Measurements from ENCODE around the gene FRS2.
"Not testable (repeated sequence)": the region's sequence is repeated elsewhere in the genome, so short reads cannot be mapped to it uniquely, and the experiment has no call there.

Gene FRS2, protein sequence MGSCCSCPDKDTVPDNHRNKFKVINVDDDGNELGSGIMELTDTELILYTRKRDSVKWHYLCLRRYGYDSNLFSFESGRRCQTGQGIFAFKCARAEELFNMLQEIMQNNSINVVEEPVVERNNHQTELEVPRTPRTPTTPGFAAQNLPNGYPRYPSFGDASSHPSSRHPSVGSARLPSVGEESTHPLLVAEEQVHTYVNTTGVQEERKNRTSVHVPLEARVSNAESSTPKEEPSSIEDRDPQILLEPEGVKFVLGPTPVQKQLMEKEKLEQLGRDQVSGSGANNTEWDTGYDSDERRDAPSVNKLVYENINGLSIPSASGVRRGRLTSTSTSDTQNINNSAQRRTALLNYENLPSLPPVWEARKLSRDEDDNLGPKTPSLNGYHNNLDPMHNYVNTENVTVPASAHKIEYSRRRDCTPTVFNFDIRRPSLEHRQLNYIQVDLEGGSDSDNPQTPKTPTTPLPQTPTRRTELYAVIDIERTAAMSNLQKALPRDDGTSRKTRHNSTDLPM

DNA sequence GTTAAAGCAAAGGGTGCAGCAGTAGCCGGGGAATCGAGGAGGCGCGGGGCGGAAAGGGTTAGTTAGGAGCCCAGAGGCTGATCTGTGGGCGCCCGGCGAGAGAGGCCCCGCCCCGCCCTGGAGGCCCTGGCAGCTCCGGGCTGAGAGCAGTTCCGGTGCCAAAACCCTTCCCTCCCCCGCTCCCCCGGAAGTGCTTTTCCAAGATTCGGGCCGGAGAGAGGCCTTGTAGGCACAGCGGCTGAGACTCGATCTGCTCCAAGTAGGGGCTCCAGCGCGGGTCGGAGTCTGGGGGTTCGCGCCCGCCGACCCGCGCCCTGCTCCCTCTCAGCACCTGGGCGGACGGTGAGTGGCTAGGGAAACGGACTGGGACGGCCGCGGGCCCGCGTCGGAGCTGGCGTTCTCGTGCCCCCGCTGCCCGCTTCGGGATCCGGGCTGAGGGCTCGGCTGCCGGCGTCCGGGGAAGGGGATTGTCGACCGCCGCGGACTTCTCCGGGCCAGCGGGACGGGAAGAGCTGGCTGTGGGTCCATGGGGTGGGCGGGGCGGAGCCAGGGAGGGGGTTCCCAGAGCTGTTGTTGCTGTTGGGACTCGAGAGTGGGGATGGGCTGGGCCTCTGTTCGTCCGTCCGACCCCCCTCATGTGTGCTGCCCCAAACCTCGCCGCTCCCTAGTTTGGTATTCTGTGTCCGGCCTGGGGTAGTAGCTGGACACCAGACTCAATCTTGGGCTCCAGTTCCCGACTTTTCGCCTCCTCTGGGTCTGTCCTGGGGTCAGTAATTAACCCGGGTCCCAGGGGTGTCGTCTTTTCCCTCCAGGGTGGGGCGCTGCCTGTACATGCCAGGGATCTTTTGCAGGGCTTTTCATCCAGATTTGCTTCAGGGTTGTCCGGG, at the start of gene FRS2:
Gene FRS2 (plus strand): TSS at position 200 of the 887 bp plus-strand sequence. CDS start 98,643 bp downstream, outside the sequence.
- DNase-seq, result no peak

DNA sequence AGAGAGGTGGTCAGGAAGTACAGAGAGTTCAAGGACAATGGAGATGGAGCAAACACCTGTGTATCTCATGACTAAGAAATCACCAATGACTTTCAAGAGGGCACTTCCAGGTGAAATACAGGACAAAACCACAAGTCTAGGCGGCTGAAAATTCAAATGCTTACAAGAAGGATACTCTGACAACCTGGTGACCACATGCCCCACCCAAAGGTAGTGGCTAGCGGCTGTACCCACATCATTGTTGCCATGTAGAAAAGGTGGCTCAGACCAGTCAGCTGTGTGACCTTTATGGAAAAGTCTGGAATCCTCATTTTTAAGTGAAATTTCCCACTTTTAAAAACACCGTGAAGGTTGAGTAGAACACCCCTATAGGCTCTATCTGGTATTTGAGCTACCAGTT, 48.6 kb upstream of the FRS2 start:
- no peak for DNase-seq

DNA sequence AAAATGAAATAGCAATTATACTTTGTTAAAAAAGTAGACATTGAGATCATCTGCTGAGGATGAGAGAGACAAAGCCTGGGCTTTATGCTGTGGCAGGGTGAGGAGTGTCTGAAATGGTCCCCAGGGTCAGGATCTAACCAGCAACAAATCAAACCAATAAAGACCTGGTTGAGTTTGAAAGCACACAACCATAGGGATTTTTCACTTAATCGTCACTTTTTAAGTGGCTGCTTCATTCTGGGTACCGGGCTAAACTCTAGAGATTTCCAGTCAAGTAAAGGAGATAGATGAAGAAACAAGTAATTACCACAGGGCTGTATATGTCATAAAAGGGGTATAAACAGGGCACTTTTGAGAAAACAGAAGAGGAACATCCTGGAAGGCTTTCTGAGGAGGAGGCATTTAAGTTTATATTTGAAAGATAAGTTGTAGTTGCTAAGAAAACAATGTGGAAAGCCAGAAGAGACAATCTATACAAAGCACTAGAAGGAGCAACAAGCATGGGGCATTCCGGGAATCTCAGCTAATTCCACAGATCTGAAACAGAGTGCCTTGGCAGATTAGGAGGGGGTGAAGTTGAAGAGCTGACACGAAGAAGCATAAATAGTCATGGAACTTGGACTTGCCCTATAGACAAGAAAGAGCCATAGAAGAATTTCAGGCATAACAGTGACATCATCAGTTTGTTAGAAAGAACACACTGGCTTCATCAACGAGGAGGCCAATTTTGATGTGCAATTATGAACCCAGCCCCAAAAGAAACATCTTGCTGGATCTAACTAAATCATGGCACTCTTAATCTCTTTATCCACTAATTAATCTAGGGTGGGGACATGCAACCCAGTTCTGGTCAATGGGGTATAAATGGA, 46.9 kb upstream of the FRS2 start:
- no peak for DNase-seq

DNA sequence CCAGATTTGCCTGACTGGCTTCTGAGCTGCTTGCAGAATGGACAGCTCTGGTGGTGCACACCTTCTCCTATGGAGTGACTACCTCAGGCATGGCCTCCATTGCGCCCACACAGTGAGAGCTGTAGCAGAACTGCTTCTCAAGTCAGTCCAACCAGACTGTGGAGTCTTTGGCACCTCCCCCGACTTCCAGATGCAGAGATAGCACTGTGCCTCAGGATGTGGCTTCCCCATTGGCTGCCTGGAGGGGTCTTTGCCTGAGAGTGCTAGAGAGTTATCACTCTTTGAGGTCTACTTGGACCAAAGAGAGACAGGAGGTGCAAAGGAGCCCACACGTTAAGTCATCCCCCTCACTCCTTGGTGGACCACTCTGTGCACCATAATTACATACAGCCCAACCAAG, 44.8 kb upstream of the FRS2 start:
- no peak for DNase-seq

DNA sequence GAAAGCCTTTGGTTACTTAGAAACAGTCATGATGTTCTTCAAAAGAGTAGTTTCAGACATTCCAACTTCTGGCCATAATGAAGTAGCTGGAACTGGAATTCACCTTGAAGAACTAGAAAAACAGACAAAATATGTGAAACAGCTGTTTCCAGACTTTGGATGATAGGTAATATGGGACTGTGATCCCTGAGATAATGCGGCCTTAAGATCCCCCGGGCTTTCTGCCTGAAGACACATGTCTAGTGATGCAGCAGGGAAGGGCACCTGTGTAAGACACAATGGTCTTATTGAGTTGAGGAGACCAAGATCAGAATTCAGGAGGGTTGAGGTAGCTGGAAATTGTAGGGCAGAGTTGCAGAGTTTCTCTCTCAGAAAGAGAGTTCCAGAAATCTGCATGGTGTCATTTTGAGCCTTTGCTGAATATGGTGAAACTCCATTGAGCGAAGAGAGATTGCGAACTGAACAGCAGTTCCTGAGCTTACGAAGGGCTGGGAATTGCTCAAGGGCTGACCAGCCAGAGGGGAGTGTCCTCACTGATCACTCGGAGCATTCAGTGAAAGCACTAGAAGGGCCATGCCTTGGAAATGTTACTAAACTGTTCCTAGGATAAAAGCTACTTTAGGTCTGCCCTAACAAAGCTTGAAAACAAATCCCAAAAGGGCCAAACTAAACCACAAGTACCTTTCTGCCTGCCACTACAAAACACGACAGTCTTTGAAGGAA, 41.7 kb upstream of the FRS2 start:
- DNase-seq, result no peak

DNA sequence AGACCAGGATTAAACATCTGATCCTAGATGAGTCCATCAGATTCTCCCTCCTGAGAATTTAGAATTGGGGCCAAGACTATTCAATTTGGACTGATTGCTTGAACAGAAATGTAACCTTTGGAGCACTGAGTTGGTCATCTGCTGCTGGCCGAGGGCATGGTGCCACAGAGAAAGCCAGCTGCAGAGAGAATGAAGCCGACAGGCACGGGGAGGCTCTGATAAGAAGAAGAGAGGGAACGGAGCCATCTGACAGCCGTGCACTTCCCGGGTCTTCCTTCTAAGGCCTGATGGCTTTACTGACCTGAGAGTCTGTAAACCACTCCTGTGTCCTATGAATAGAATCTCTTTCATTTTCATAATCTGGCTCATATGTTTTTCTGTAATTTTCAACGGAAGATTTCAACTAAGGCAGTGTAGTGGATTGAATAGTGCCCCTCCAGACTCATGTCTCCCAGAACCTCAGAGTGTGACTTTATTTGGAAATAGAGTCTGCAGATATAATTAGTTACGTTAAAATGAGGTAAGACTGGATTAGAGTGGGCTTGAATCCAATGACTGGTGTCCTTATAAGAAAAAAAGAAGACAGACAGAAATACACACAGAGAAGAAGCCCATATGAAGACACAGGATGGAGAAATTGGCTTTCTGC, 39.1 kb upstream of the FRS2 start:
- no peak for DNase-seq

DNA sequence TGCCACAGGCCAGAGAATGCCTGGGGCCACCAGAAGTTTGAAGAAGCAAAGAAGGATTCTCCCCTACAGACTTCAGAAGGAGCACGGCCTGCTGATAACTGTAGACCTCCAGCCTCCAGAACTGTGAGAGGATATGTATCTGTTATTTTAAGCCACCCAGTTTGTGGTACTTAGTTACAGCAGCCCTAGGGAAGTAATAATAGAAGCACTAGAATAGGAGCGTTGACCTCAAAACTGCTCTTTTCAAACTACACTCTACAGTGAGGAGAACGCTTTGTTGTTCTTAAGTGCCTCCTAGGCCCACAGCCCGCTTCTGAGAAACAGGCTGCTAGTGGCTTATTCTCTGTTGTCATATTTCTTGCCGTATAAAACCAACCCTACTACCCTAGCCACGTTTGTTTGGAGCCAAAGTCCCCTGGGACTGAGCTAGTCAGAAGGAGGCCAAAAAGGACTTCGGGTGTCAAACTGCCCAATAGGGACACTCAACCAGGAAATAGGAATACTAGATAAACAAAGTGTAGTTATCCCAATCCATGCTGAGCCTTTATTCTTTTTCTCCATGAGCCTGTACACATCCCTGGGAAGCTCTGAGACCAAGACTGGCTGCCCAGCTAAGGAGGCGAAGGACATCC, 38.5 kb upstream of the FRS2 start:
- no peak for DNase-seq

DNA sequence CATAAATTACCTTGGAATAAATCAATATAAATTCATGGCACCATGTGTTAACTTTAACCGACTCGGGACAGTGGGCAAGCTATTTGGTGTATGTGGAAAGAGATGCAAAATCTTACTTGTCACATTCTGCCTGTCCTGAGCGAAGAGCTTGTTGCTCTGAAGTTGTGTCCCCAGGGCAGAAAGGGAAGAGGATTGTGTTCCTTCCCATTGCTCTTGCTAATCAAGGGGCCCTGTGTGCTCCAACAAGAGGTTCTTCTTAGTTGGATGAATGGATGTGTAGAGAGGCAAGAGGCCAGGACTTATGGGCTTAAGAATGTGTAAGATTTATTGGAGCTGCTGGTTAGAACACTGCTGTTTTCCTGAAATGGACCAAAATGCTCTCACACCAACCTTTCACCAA, 36.5 kb upstream of the FRS2 start:
- no peak for DNase-seq

DNA sequence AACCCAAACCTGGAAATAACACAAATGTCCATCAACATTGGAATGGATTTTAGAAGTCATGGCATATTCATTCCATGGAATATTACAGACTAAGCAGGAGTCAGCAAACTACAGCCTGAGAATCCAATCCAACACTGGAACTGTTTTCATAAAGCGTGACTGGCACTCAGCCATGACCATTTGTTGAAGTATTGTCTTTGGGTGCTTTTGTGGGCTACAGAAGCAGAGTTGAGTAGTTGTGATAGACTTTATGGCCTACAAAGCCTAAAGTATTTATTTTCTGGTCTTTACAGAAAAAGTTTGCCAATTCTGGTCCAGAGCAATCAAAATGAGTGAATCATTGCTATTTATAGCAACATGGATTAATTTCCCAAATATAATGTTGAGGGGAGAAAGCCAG, 34.5 kb upstream of the FRS2 start:
- no peak for DNase-seq

DNA sequence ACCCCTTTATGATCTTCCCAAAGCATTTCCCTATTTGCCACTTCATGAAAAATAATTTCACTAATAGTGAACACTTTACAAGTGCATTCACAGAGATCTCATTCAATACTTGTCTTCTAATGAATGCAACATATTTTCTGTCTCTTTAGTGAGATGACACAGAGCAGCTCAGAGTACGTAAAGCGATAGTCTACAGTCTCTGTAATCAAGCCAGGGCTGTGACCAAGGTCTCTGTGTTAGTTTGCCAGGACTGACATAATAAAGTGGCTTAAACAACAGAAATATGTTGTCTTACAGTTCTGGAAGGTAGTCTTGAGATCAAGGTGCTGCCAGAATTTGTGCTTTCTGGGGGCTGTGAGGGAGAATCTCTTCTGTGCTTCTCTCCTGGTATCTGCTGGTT, 33.1 kb upstream of the FRS2 start:
- DNase-seq, result no peak

DNA sequence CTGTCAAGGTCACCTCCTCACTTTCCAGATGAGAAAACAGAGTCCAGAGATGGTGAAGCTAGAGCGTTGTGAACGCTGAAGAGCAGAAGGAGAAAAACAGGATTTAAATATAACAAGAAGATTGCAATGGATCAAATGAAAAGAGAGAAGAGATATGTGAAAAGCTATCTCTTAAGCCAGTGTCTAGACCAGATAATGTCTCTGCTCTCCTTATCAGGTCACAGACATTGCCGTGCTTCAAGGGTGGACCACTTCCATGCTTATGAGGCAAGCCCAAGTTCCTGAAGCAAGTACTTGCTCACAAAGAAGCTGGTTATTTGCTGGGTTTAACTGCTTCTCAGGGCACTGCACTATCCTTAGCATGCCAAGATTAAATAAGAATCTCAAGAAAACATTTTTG, 31.6 kb upstream of the FRS2 start:
- no peak for DNase-seq

DNA sequence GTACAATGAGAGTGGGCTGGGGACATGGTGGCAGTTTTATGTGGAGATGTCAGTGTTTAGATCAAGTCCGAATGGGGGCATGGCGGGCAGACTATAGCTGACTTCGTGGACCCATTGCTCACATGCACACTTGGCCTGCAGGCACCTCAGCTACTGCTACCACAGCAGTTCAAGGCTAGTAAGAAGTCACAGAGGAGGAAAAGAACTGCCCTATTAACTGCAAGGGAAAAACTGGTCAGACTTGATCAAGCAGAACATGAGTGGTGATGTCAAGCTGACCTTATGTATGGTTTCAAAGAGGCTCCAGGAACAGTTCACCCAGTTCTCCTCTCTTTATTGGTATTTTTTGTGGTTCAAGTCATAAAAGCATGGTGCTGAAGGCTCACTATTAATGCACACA, 30.2 kb upstream of the FRS2 start:
- no peak for DNase-seq

DNA sequence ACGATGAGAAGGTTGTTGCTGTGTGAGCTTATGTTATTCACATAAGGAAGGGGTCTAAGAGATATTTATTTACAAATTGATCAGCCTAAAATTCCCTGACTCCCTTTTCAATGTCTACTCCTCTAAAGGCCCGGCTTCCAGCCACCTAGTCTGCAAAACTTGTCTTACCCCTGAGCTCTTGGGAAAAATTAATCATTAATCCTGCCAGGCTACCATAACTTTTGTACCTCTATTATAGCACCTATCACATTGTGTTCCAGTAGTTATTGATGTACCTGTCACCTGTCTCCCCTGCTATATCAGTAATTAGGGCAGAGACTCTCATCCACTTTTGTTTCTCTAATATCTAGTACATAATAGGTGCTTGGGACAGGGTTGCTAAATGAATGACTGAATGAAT, 29.3 kb upstream of the FRS2 start:
- no peak for DNase-seq

DNA sequence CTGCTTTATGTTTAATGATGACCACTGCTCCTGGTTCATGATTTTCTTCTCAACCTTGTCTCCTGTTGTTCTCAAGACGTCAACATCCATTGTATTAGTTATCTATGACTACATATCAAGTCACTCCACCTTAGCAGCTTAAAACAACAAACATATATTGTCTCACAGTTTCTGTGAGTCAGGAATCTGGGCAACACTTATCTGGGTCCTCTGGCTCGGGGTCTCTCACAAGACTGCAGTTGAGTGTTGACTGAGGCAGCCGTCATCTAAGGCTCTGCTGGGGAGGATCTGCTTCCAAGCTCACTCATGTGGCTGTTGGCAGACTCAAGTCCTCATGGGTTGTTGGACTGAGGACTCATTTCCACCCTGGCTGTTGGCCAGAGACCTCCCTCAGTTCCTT, 27.3 kb upstream of the FRS2 start:
- no peak for DNase-seq

DNA sequence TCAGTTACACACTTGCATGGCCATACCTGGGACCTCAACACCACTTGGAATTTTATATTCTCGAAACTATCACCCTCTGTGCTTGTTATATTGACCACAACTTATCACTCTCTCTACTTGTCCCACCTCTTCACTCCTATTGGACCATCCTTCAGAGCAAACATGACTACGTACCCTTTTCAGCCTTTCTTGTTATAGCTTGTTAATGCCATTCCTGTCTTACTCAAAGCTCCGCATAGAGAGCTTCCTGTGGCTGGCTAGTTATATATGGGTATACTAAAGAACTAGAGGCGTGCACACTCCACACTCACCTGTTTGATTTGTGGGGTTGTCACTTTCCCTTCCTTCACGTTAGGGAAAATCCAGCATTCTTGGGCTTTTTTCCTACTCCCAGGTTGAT, 26.3 kb upstream of the FRS2 start:
- no peak for DNase-seq

DNA sequence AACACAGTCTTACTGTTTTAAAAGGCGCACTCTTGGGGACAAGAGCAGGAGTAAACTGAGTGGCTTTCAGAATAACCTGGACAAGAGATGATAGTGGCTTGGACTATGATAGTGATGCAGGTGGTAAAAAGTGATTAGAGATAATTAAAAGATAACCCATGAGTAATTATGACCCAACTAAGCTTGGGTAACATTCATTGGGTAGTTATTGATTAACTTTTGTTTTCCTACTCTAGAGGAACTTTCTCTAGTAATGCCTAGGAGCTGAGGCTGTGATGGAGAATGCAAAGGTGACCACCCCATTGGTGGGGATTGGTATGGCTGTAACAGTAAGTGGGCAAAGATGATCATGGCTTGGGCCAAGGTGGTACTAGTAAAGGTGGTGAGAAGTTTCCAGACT, 22.3 kb upstream of the FRS2 start:
- DNase-seq, result no peak

DNA sequence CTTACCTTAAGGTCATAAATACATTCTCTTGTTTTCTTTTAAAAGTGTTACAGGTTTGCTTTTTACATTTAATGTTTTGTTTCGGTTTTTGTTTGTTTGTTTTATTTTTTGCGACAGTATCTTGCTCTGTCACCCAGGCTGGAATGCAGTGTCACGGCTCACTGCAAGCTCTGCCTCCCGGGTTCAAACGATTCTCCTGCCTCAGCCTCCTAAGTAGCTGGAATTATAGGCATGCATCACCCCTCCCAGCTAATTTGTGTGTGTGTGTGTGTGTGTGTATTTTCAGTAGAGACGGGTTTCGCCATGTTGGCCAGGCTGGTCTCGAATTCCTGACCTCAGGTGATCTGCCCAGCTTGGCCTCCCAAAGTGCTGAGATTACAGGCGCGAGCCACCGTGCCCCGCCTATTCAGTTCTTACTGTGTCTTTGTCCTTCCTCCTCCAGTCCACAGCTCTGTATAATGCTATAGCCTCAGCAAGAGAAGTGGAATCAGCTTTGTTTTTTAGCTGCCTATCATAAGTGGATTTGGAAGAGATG, 17.5 kb upstream of the FRS2 start:
- not testable (repeated sequence) for DNase-seq

DNA sequence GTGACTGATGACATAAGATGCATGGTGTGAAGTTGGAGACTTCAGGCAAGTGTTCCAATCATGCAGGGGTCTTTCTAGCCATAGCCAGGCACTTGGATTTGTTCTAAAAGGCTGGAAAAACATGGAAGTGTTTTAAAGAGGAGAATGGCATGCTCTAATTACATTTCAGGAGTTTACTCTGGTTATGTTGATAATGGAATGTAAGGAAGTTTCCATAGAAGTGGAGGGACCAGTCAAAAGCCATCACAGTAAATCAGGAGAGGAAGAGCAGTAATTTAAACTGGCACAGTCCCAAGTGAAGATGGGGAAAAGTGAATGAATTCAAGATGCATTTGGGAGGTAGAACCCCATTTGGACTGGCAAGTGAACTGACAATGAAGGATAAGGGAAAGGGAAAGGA, 13.9 kb upstream of the FRS2 start:
- no peak for DNase-seq

DNA sequence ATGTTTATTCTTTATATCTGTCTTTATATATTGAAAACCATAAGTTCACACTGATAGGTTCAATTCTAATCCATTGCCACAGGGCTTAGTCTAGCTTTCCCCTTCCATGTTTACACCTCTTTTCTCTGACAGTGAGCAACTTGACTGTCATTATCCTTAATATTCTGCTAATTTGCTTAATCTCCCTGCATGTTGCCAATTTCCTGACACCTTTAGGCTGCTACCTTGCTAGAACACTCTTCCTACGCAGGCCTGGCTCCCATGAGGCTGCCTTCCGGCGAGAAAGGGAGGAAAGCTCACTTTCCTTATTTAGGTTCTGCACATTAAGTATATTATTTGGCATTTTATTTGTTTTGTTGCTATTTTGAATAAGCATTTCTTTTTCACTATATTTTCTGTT, 12.8 kb upstream of the FRS2 start:
- no peak for DNase-seq

DNA sequence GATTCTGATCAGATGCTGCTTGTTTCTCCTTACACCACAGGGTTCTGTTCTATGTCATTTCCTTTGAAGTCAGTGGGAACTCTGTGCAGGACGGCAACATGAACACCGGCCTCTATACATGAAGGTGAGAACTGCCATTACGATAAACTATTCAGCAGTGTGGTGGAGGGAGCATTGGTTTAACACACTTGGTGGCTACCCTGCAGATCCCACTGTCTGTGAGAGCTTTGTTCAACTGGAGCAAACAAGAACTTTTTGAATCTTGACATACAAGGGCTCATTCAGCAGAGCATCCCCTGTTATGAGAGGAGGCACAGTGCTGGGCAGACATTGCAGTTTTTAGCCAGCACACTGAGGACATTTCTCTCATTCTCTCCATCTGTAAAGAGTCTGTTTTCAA, 10.7 kb upstream of the FRS2 start:
- no peak for DNase-seq

DNA sequence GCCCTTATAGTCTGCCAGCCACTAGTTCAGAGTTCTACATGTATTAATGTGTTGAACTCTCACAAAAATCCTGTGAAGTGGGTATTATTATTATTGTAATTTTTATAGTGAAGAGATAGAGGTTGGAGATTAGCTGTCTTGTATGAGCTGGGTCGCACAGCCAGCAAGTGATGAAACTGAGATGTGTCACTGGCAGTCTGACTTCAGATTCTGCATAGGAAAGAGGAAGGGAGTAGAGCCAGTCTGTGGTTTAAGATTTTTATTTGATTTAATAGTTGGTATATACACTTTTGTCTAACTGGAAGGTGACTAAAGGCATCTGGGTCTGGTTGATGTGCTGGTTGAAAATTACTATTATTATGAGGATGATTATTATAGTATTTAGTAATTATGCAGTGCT, 5.8 kb upstream of the FRS2 start:
- no peak for DNase-seq

All from cortex of kidney (tissue), 1 donor.